ENCODE measurements around the gene PGAM2.
"Not testable (repeated sequence)": the region's sequence is repeated elsewhere in the genome, so short reads cannot be mapped to it uniquely, and the experiment has no call there.

PGAM2 gene

GRCh38 chr7:44018857-44019807, 46.2 kb downstream of the PGAM2 start:
- DNase-seq: not testable (repeated sequence)

GRCh38 chr7:44015090-44015489, 50.3 kb downstream of the PGAM2 start:
- DNase-seq: not testable (repeated sequence)

Measured in NCI-H187 treated with DMSO at 0.1 percent for 48 hours (cell line).